Suprapubic skin (tissue), 4 donors: ENCODE data around the gene CCNL2. TPM values are rescaled to one million over a fixed set of nuclear protein-coding genes. Genes with fewer than 3 reads are reported as not detected.

ENCODE experiments used
- DNase-seq, 2 donors: peaks; one replicate each; pipeline ENCODE4 v3.0.0-alpha.2; 2019; ENCODE audit warnings: low spot score in 2 of 2
- H3K27ac ChIP-seq: fragments of 200-600 bp; sonication (generic); one replicate; pipeline ENCODE4 v1.5.1; 2019
- H3K27me3 ChIP-seq: fragments of 200-600 bp; sonication (generic); one replicate; pipeline ENCODE4 v1.5.1; 2019
- H3K36me3 ChIP-seq: fragments of 200-600 bp; sonication (generic); one replicate; pipeline ENCODE4 v1.5.1; 2019
- H3K4me1 ChIP-seq: fragments of 200-600 bp; sonication (generic); one replicate; pipeline ENCODE4 v1.5.1; 2019
- H3K4me3 ChIP-seq: fragments of 200-600 bp; sonication (generic); one replicate; pipeline ENCODE4 v1.5.1; 2019; ENCODE audit warnings: mild to moderate bottlenecking
- H3K9me3 ChIP-seq: fragments of 200-600 bp; sonication (generic); one replicate; pipeline ENCODE4 v1.5.1; 2019
- CTCF ChIP-seq, 2 donors: fragments of 200-600 bp in 1 of 2; fragments of 450-650 bp in 1 of 2; sonication (generic) in 1 of 2; IDR thresholded peaks; one replicate each; pipeline ENCODE4 v1.5.1; 2016 to 2019; ENCODE audit warnings: antibody characterized with exemption in 2 of 2, mild to moderate bottlenecking in 1 of 2, moderate library complexity in 1 of 2
- EP300 ChIP-seq: sonication (generic); formaldehyde crosslinking; IDR thresholded peaks from one replicate; pipeline ENCODE4 v1.6.1; 2017; ENCODE audit warnings: antibody characterized with exemption
- POLR2A ChIP-seq, 2 donors: fragments of 450-650 bp; IDR thresholded peaks; one replicate each; pipeline ENCODE4 v1.6.1; 2017; ENCODE audit warnings: antibody characterized with exemption in 2 of 2, mild to moderate bottlenecking in 2 of 2, moderate library complexity in 2 of 2
- POLR2AphosphoS5 ChIP-seq, 3 donors: sonication (generic); formaldehyde crosslinking; IDR thresholded peaks; one replicate each; pipeline ENCODE4 v1.6.1; 2017; ENCODE audit warnings: antibody characterized with exemption in 3 of 3
- WGBS: methylation state at CpG from one replicate; pipeline ENCODE4 v1.1.5; 2018; 5-methylcytosine and 5-hydroxymethylcytosine counted together
- total RNA-seq, 4 donors: library from RNA; depleted of rRNA; stranded (reverse); fragments of >200 nt; gene quantifications; one replicate each; pipeline ENCODE4 v1.1.0, GENCODE V29; 2016

The CCNL2 gene
- total RNA-seq, 4 donors from 2014 or later = 136 to 599 (median 160) TPM

GRCh38 chr1:1349256-1350012 is 49.7 kb downstream of the CCNL2 start, which contains the start of gene DVL1:
Gene DVL1 (minus strand): TSS chr1:1349418. CDS start chr1:1349065, 353 bp downstream.
- Histone ChIP-seq H3K9me3 (no peaks in the 10 kb centered on the region), H3K27me3 (peaks cover 14% of the 10 kb centered on the region), H3K36me3 (no peaks in the 10 kb centered on the region), H3K4me3 (peak within 1 kb of the TSS; percentile 81), H3K27ac (peak within 1 kb of the TSS; percentile 90), H3K4me1 (peaks cover 74% of the 10 kb centered on the region)
- no CpG with 5 or more reads among the region's 122 CpGs for WGBS
- no peak for DNase-seq
- TF ChIP-seq CTCF (IDR thresholded peaks at IDR 0.05) = peak in 1 of 2 donors; percentile 56
- TF ChIP-seq POLR2AphosphoS5 (IDR thresholded peaks at IDR 0.05) = no peak
- TF ChIP-seq EP300 = no peak
- TF ChIP-seq POLR2A (IDR thresholded peaks at IDR 0.05) = no peak

GRCh38 chr1:1348420-1349255 is 50.5 kb downstream of the CCNL2 start:
- Histone ChIP-seq H3K4me3 (peak overlapping the region; percentile 81), H3K27me3 (peaks cover 7% of the 10 kb centered on the region), H3K27ac (peak overlapping the region; percentile 71), H3K4me1 (peaks cover 74% of the 10 kb centered on the region), H3K9me3 (no peaks in the 10 kb centered on the region), H3K36me3 (no peaks in the 10 kb centered on the region)
- WGBS = 0% methylated on average over 6 of the region's 109 CpGs
- no peak for TF ChIP-seq CTCF (IDR thresholded peaks at IDR 0.05)
- no peak for TF ChIP-seq POLR2A (IDR thresholded peaks at IDR 0.05)
- no peak for TF ChIP-seq EP300
- TF ChIP-seq POLR2AphosphoS5 (IDR thresholded peaks at IDR 0.05) = no peak
- DNase-seq = no peak

GRCh38 chr1:1347663-1348419 is 51.3 kb downstream of the CCNL2 start:
- Histone ChIP-seq H3K4me1 (peaks cover 69% of the 10 kb centered on the region), H3K27ac (peak overlapping the region; percentile 71), H3K4me3 (peak overlapping the region; percentile 81), H3K36me3 (no peaks in the 10 kb centered on the region), H3K9me3 (no peaks in the 10 kb centered on the region), H3K27me3 (no peaks in the 10 kb centered on the region)
- 14% methylated on average over 9 of the region's 26 CpGs for WGBS
- TF ChIP-seq EP300 (no peak), POLR2A (IDR thresholded peaks at IDR 0.05) (no peak), CTCF (IDR thresholded peaks at IDR 0.05) (no peak), POLR2AphosphoS5 (IDR thresholded peaks at IDR 0.05) (no peak)
- no peak for DNase-seq

GRCh38 chr1:1347026-1347595 is 52.0 kb downstream of the CCNL2 start:
- peaks cover 62% of the 10 kb centered on the region for H3K4me1 ChIP-seq
- no peaks in the 10 kb centered on the region for H3K27me3 ChIP-seq
- H3K36me3 ChIP-seq = no peaks in the 10 kb centered on the region
- H3K4me3 ChIP-seq = peak overlapping the region; percentile 81
- no peak for TF ChIP-seq POLR2A (IDR thresholded peaks at IDR 0.05)
- TF ChIP-seq EP300 = no peak
- no peak for TF ChIP-seq CTCF (IDR thresholded peaks at IDR 0.05)
- no peak for TF ChIP-seq POLR2AphosphoS5 (IDR thresholded peaks at IDR 0.05)
- peak overlapping the region; percentile 71 for H3K27ac ChIP-seq
- no peak for DNase-seq
- 74% methylated on average over 7 of the region's 10 CpGs for WGBS
- H3K9me3 ChIP-seq = no peaks in the 10 kb centered on the region
